SK-N-SH (cell line): ENCODE measurements around the gene MVB12B. TPM values are rescaled to one million over a fixed set of nuclear protein-coding genes. Genes with fewer than 3 reads are reported as not detected.

Experiments used
- CTCF ChIA-PET: fragments of 300-600, 350-600 bp; formaldehyde crosslinking; extraction: SDS; loops from one replicate; lab custom pipeline; 2021; lab: Yijun Ruan, JAX
- POLR2A ChIA-PET: fragments of 350-600 bp; sonication (Branson Sonifier 250); formaldehyde crosslinking; extraction: SDS; loops from one replicate; lab custom pipeline; 2020; ENCODE audit warnings: antibody characterized with exemption, inconsistent platforms; lab: Yijun Ruan, JAX
- DNase-seq: peaks from one replicate; pipeline ENCODE4 v3.0.0; 2012
- H2AFZ ChIP-seq: fragments of 200-600 bp; sonication (generic); 2 replicates; pipeline ENCODE4 v1.8.1; 2016; ENCODE audit warnings: antibody characterized with exemption, mild to moderate bottlenecking, low read depth
- H3F3A ChIP-seq: fragments of 200-600 bp; sonication (generic); replicated peaks from 2 replicates; pipeline ENCODE3; 2016; ENCODE audit warnings: antibody characterized with exemption, mild to moderate bottlenecking; ENCODE audit not compliant: insufficient read depth
- H3K27ac ChIP-seq, 2 experiments: fragments of 200-500 bp in 1 of 2; fragments of 200-600 bp in 1 of 2; sonication (Bioruptor generic) in 1 of 2; sonication (generic), shearing (Covaris generic) in 1 of 2; 2 replicates each; pipeline versions ENCODE4 v1.5.1 to v1.6.1; 2014 to 2016; ENCODE audit warnings: low read depth in 2 of 2, inconsistent platforms in 1 of 2, low read length in 1 of 2, mild to moderate bottlenecking in 1 of 2, mixed read lengths in 1 of 2
- H3K27me3 ChIP-seq: fragments of 200-600 bp; sonication (generic), shearing (Covaris generic); 2 replicates; pipeline ENCODE4 v1.6.1; 2016; ENCODE audit warnings: mixed run types; ENCODE audit not compliant: insufficient read depth
- H3K36me3 ChIP-seq, 2 experiments: fragments of 200-500 bp in 1 of 2; fragments of 200-600 bp in 1 of 2; sonication (Bioruptor generic) in 1 of 2; sonication (generic) in 1 of 2; replicated peaks in 1 of 2; 2 replicates each; pipeline versions ENCODE3 to v1.5.1; 2014 to 2016; ENCODE audit warnings: low read length in 1 of 2, mild to moderate bottlenecking in 1 of 2; ENCODE audit not compliant: insufficient read depth in 2 of 2, control insufficient read depth in 1 of 2
- H3K4me1 ChIP-seq, 2 experiments: fragments of 200-500 bp in 1 of 2; fragments of 200-600 bp in 1 of 2; sonication (Bioruptor generic) in 1 of 2; sonication (generic), shearing (Covaris generic) in 1 of 2; 2 replicates each; pipeline versions ENCODE4 v1.5.1 to v1.6.1; 2014 to 2016; ENCODE audit warnings: low read depth in 1 of 2, low read length in 1 of 2, mixed run types in 1 of 2; ENCODE audit not compliant: insufficient read depth in 2 of 2, control insufficient read depth in 1 of 2
- H3K4me2 ChIP-seq: fragments of 200-600 bp; sonication (generic), shearing (Covaris generic); 2 replicates; pipeline ENCODE4 v1.6.1; 2017; ENCODE audit warnings: mixed run types
- H3K4me3 ChIP-seq, 2 experiments: fragments of 200-500 bp in 1 of 2; fragments of 200-600 bp in 1 of 2; sonication (Bioruptor generic) in 1 of 2; sonication (generic), shearing (Covaris generic) in 1 of 2; 2 replicates each; pipeline versions ENCODE4 v1.5.1 to v1.8.1; 2014 to 2016; ENCODE audit warnings: low read depth in 2 of 2, inconsistent platforms in 1 of 2, low read length in 1 of 2, mild to moderate bottlenecking in 1 of 2, mixed read lengths in 1 of 2, moderate library complexity in 1 of 2
- H3K79me2 ChIP-seq: fragments of 200-600 bp; sonication (generic); 2 replicates; pipeline ENCODE4 v1.8.1; 2017; ENCODE audit warnings: mild to moderate bottlenecking; ENCODE audit not compliant: insufficient read depth
- H3K9ac ChIP-seq: fragments of 200-600 bp; sonication (generic); 2 replicates; pipeline ENCODE4 v1.6.1; 2017; ENCODE audit warnings: mixed run types
- H3K9me2 ChIP-seq: fragments of 200-600 bp; sonication (generic); 2 replicates; pipeline ENCODE4 v1.6.1; 2017; ENCODE audit warnings: mixed run types
- H3K9me3 ChIP-seq: fragments of 200-600 bp; sonication (generic); 2 replicates; pipeline ENCODE4 v1.6.1; 2017; ENCODE audit warnings: mixed run types, mild to moderate bottlenecking, moderate library complexity
- H4K20me1 ChIP-seq: fragments of 200-600 bp; sonication (generic); 2 replicates; pipeline ENCODE4 v1.6.1; 2017; ENCODE audit warnings: mild to moderate bottlenecking, mixed run types; ENCODE audit not compliant: insufficient read depth
- ELF1 ChIP-seq: IDR thresholded peaks from 2 replicates; pipeline ENCODE4 v1.4.0; 2012
- FOXM1 ChIP-seq: IDR thresholded peaks from 2 replicates; pipeline ENCODE4 v1.4.0; 2012; ENCODE audit warnings: low read depth, mild to moderate bottlenecking
- GABPA ChIP-seq: IDR thresholded peaks from 2 replicates; pipeline ENCODE4 v1.4.0; 2012; ENCODE audit warnings: low read depth, mild to moderate bottlenecking
- JUND ChIP-seq: IDR thresholded peaks from 2 replicates; pipeline ENCODE4 v1.4.0; 2012
- MEF2A ChIP-seq: IDR thresholded peaks from 2 replicates; pipeline ENCODE4 v1.4.0; 2012; ENCODE audit warnings: low read depth, borderline replicate concordance
- MXI1 ChIP-seq: IDR thresholded peaks from 2 replicates; pipeline ENCODE4 v1.6.1; 2012; ENCODE audit warnings: mild to moderate bottlenecking, low read depth, low read length, improper control_type of control experiment
- NRF1 ChIP-seq: IDR thresholded peaks from 2 replicates; pipeline ENCODE4 v1.6.1; 2012; ENCODE audit warnings: low read depth, mild to moderate bottlenecking, low read length
- RAD21 ChIP-seq: IDR thresholded peaks from 2 replicates; pipeline ENCODE4 v1.6.1; 2012; ENCODE audit warnings: mild to moderate bottlenecking, low read length
- RCOR1 ChIP-seq: fragments of 150-350 bp; IDR thresholded peaks from 2 replicates; pipeline ENCODE4 v1.6.1; 2017; ENCODE audit warnings: antibody characterized with exemption, low read length
- RFX5 ChIP-seq: IDR thresholded peaks from 2 replicates; pipeline ENCODE4 v1.6.1; 2012; ENCODE audit warnings: mild to moderate bottlenecking, improper control_type of control experiment, low read length
- TCF12 ChIP-seq: IDR thresholded peaks from 2 replicates; pipeline ENCODE4 v1.4.0; 2012
- TEAD4 ChIP-seq: IDR thresholded peaks from 2 replicates; pipeline ENCODE4 v1.4.0; 2012; ENCODE audit warnings: mild to moderate bottlenecking, borderline replicate concordance; ENCODE audit not compliant: insufficient read depth
- WGBS: methylation state at CpG from one replicate; pipeline ENCODE4 v1.1.6; 2017; ENCODE audit warnings: low lambda C conversion rate; 5-methylcytosine and 5-hydroxymethylcytosine counted together
- polyA plus RNA-seq, 3 experiments: library from polyadenylated mRNA; depleted of rRNA; stranded (reverse); fragments of >200 nt; gene quantifications; 2 replicates each; pipeline ENCODE4 v1.2.3, GENCODE V29; 2012
- TF ChIP-seq, protein P1 (sequence below): IDR thresholded peaks from 2 replicates; pipeline ENCODE4; 2012
- TF ChIP-seq, protein P2 (sequence below): fragments of 150-350 bp; IDR thresholded peaks from 2 replicates; pipeline ENCODE4 v1.6.1; 2016; ENCODE audit warnings: mild to moderate bottlenecking, low read depth, low read length
- TF ChIP-seq, protein P3 (sequence below): IDR thresholded peaks from 2 replicates; pipeline ENCODE4 v1.4.0; 2012; ENCODE audit warnings: low read depth, borderline replicate concordance
- TF ChIP-seq, protein P4 (sequence below): fragments of 150-350 bp; IDR thresholded peaks from 2 replicates; pipeline ENCODE4 v1.6.1; 2017; ENCODE audit warnings: antibody characterized with exemption, low read length, low read depth, borderline replicate concordance
- TF ChIP-seq, protein P5 (sequence below): IDR thresholded peaks from 2 replicates; pipeline ENCODE4 v1.6.1; 2012; ENCODE audit warnings: mild to moderate bottlenecking, low read depth, low read length, moderate library complexity

Gene MVB12B
- polyA plus RNA-seq, 1 of the 3 experiments (the other 2 are of a cell fraction) = 5.1 TPM

DNA sequence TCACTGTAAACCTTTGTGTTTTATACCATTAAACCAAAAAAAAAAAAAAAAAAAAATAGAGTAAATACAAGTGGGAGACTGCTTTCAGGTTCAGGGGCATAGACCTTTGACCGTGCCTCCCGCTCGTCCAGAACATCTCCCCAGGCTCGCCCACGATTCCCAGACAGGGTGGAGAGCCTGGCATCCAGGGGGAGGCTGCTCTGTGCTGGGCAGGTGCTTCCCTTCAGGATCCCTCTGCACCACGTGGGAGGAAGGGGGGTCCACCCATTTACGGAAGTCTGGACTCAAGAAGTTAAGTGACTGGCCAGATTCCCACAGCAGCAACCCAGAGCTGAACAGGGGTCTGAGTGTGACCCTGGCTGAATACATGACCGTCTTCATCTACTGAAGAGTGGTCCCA is 161.7 kb downstream of the MVB12B start:
- Histone ChIP-seq H3K4me2 (no peak overlapping the region), H3K27me3 (no peaks in the 10 kb centered on the region), H3K36me3 (no peaks in the 10 kb centered on the region), H3K9ac (no peak overlapping the region), H3K9me3 (no peaks in the 10 kb centered on the region), H3K4me1 (no peaks in the 10 kb centered on the region), H2AFZ (no peak overlapping the region), H3F3A (no peaks in the 10 kb centered on the region), H3K4me3 (no peak overlapping the region), H3K27ac (no peak overlapping the region), H3K79me2 (no peaks in the 10 kb centered on the region), H3K9me2 (no peaks in the 10 kb centered on the region), H4K20me1 (no peaks in the 10 kb centered on the region)
- DNase-seq = no peak
- POLR2A ChIA-PET = no interaction called here
- CTCF ChIA-PET = interaction anchor here (4.5 kb wide), 1 partner anchor 13 kb away, joined by 67 read pairs; no protein-coding TSS in a partner anchor
- WGBS = 78% methylated on average over 7 of the region's 8 CpGs
- TF ChIP-seq NRF1 = no peak
- TF ChIP-seq, protein P1, sequence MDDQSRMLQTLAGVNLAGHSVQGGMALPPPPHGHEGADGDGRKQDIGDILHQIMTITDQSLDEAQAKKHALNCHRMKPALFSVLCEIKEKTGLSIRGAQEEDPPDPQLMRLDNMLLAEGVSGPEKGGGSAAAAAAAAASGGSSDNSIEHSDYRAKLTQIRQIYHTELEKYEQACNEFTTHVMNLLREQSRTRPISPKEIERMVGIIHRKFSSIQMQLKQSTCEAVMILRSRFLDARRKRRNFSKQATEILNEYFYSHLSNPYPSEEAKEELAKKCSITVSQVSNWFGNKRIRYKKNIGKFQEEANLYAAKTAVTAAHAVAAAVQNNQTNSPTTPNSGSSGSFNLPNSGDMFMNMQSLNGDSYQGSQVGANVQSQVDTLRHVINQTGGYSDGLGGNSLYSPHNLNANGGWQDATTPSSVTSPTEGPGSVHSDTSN = no peak
- TF ChIP-seq, protein P2, sequence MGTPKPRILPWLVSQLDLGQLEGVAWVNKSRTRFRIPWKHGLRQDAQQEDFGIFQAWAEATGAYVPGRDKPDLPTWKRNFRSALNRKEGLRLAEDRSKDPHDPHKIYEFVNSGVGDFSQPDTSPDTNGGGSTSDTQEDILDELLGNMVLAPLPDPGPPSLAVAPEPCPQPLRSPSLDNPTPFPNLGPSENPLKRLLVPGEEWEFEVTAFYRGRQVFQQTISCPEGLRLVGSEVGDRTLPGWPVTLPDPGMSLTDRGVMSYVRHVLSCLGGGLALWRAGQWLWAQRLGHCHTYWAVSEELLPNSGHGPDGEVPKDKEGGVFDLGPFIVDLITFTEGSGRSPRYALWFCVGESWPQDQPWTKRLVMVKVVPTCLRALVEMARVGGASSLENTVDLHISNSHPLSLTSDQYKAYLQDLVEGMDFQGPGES = no peak
- no peak for TF ChIP-seq MEF2A
- TF ChIP-seq RFX5 = no peak
- TF ChIP-seq, protein P3, sequence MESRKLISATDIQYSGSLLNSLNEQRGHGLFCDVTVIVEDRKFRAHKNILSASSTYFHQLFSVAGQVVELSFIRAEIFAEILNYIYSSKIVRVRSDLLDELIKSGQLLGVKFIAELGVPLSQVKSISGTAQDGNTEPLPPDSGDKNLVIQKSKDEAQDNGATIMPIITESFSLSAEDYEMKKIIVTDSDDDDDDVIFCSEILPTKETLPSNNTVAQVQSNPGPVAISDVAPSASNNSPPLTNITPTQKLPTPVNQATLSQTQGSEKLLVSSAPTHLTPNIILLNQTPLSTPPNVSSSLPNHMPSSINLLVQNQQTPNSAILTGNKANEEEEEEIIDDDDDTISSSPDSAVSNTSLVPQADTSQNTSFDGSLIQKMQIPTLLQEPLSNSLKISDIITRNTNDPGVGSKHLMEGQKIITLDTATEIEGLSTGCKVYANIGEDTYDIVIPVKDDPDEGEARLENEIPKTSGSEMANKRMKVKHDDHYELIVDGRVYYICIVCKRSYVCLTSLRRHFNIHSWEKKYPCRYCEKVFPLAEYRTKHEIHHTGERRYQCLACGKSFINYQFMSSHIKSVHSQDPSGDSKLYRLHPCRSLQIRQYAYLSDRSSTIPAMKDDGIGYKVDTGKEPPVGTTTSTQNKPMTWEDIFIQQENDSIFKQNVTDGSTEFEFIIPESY = no peak

DNA sequence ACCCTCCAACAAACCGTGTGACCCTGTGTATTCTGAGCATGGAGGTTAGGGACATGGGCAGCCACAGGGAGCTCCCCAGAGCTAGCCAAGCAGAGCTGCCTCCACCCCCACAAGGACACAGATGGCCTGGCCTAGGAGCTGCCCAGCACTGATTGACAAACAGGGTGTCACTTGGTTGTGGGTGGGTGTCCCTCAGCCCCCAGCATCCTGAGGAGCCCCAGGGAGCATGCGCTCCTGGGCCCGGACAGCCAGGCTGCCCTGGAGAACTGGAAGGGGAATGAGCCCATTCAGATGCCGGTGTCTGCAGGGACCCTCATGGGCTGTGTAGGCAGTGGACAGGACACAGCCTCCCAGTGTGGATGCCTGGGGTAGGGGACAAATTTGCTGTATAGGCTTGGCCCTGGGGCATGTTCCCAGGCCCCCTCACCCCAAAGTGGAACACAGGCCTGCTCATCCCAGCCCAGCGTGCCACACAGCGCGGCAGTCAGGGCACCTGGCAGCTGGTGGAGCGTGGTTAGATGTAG is 162.3 kb downstream of the MVB12B start:
- H3K9me2 ChIP-seq = no peaks in the 10 kb centered on the region
- H3K27ac ChIP-seq = no peak overlapping the region
- no peak overlapping the region for H3K4me2 ChIP-seq
- ChIA-PET CTCF (interaction anchor here (3.1 to 6.7 kb wide), 3 partner anchors 12 to 1081 kb away, joined by 19 to 69 read pairs (median 67); no protein-coding TSS in a partner anchor), POLR2A (no interaction called here)
- 93% methylated on average over 5 of the region's 8 CpGs for WGBS
- no peaks in the 10 kb centered on the region for H3K9me3 ChIP-seq
- no peaks in the 10 kb centered on the region for H3F3A ChIP-seq
- no peaks in the 10 kb centered on the region for H3K4me1 ChIP-seq
- no peak overlapping the region for H3K4me3 ChIP-seq
- DNase-seq = no peak
- no peak overlapping the region for H2AFZ ChIP-seq
- H3K79me2 ChIP-seq = no peaks in the 10 kb centered on the region
- no peaks in the 10 kb centered on the region for H3K36me3 ChIP-seq
- no peak overlapping the region for H3K9ac ChIP-seq
- H3K27me3 ChIP-seq = no peaks in the 10 kb centered on the region
- no peaks in the 10 kb centered on the region for H4K20me1 ChIP-seq
- TF ChIP-seq ELF1 (no peak), RCOR1 (no peak), MXI1 (no peak), JUND (no peak), GABPA (no peak), TEAD4 (no peak), TCF12 (no peak), RAD21 (no peak), FOXM1 (no peak)
- TF ChIP-seq, protein P4, sequence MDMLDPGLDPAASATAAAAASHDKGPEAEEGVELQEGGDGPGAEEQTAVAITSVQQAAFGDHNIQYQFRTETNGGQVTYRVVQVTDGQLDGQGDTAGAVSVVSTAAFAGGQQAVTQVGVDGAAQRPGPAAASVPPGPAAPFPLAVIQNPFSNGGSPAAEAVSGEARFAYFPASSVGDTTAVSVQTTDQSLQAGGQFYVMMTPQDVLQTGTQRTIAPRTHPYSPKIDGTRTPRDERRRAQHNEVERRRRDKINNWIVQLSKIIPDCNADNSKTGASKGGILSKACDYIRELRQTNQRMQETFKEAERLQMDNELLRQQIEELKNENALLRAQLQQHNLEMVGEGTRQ = no peak
- TF ChIP-seq, protein P3 = no peak
- TF ChIP-seq, protein P5, sequence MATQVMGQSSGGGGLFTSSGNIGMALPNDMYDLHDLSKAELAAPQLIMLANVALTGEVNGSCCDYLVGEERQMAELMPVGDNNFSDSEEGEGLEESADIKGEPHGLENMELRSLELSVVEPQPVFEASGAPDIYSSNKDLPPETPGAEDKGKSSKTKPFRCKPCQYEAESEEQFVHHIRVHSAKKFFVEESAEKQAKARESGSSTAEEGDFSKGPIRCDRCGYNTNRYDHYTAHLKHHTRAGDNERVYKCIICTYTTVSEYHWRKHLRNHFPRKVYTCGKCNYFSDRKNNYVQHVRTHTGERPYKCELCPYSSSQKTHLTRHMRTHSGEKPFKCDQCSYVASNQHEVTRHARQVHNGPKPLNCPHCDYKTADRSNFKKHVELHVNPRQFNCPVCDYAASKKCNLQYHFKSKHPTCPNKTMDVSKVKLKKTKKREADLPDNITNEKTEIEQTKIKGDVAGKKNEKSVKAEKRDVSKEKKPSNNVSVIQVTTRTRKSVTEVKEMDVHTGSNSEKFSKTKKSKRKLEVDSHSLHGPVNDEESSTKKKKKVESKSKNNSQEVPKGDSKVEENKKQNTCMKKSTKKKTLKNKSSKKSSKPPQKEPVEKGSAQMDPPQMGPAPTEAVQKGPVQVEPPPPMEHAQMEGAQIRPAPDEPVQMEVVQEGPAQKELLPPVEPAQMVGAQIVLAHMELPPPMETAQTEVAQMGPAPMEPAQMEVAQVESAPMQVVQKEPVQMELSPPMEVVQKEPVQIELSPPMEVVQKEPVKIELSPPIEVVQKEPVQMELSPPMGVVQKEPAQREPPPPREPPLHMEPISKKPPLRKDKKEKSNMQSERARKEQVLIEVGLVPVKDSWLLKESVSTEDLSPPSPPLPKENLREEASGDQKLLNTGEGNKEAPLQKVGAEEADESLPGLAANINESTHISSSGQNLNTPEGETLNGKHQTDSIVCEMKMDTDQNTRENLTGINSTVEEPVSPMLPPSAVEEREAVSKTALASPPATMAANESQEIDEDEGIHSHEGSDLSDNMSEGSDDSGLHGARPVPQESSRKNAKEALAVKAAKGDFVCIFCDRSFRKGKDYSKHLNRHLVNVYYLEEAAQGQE = no peak
